ENCODE results near the gene OCRL.

The OCRL gene

GRCh38 chrX:129540068-129540653, at the start of gene OCRL:
Gene OCRL, plus strand, starts transcription at chrX:129540259. Its CDS starts 181 bp downstream, at chrX:129540440.
- DNase-seq (ENCODE audit: low spot score): peak; percentile 48

DNA sequence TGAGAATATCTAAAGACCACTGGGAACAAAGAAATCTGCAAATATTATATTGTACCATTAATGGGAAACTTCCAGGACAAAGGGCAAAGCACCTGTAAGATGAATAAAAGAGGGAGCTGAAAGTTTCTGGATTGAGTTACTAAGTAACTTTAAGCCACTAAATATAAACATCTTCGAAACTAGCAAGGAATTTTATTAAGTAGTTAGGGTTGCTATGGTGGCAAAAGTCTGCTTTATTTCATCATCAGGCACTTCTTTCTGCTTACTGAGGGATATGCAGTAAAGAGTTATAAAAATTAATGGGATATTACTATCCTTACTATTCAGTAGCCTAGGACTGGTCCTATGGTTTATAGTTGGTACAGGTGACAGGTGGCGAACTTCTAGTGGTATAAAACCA, 49.7 kb upstream of the OCRL start:
- DNase-seq (ENCODE audit: low spot score): no peak

GRCh38 chrX:129493643-129494042, 46.4 kb upstream of the OCRL start:
- peak; percentile 15 for DNase-seq (ENCODE audit: low spot score)

DNA sequence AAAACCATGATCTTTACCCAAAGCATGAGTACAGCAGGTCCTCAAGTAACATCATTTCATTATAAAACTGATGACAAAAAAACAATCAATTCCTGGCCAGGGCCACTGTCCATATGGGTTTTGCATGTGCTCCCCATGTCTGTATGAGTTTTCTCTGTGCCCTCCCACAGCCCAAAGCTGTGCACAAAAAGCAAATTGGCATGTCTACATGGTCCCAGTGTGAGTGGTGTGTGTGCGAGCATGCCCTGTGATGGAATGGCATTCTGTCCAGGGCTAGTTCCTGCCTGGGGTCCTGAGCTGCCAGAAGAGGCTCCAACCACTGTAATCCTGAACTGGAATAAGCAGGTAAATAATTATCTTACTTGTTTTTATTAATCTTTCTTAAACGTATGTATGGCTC, 45.2 kb upstream of the OCRL start:
- no peak for DNase-seq (ENCODE audit: low spot score)

DNA sequence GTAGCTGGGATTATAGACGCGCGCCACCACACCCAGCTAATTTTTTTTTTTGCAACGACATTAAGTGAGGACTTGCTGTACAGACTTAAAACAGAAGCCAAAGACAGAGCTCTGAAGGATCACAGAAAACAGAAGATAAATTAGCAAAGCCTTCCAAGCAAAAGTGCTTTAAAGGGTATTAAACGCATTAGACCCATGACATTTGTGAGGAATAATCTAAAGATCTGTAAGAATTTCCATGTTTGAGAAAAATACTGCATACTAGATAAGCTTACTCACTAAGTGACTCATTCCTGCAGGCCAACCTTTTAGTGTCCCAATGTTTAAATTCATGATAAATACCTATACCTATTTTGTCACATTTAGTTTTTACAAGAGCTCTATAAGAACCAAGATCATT, 44.2 kb upstream of the OCRL start:
- no peak for DNase-seq (ENCODE audit: low spot score)

DNA sequence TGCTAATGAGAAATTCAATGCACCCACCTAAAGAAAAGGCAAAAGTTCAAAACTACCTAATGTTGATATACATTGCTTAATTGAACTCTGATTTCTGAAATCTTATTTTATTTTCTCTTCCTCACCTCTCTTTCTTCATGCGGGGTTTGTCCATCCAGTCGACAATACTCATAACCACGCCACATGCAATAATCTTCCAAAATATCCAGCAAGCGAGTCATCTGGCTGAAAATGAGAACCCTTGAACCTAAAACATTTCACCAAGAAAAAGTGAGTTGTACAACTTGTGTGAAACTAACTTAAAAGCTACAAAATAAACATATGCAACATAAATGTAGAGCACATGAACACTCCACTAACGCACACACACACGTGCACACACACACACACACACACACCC, 43.4 kb upstream of the OCRL start:
- no peak for DNase-seq (ENCODE audit: low spot score)

- no peak for DNase-seq (ENCODE audit: low spot score)
These were observed 42.8 kb upstream of the OCRL start for GRCh38 chrX:129497146-129497843.

GRCh38 chrX:129510331-129510730, 29.7 kb upstream of the OCRL start:
- no peak for DNase-seq (ENCODE audit: low spot score)

- no peak for DNase-seq (ENCODE audit: low spot score)
These were observed 28.4 kb upstream of the OCRL start for GRCh38 chrX:129511689-129512088.

DNA sequence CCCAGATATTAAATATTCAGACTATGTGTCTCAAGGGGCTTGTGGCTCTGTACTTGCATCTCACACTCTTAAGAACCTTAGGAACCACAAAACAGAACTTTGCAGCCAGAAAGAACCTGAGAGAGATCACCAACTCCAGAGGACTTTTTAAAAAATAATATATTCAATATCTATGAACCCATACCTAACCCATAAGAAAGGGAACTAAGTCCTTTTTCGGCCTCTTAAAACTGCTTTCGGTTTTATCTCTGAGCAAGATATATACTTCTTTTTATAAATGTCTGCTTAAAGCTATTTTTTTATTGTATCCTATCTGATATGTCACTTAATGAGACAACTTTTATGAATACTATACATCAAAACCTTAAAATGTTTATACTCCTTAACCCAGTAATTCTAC, 27.6 kb upstream of the OCRL start:
- no peak for DNase-seq (ENCODE audit: low spot score)

DNA sequence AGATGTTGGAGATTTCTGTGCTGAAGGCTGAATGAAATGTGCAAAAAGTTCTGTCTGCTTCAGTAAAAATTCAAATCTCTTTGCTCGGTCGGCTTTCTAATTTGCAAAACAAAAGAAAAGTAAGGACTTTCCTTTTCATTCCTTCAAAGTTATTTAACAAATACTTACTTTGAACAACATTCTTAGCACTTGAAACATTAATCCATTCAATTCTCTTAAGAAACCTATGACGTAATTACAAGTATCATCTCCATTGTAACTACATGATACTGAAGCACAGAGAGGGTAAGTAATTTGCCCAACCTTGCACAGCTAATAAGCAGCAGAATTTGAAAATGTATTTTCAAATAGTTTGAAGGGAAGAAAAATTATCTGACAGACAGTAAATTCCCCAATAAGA, 23.7 kb upstream of the OCRL start:
- DNase-seq (ENCODE audit: low spot score): no peak

- no peak for DNase-seq (ENCODE audit: low spot score)
These were observed 19.9 kb upstream of the OCRL start for GRCh38 chrX:129520151-129520550.

DNA sequence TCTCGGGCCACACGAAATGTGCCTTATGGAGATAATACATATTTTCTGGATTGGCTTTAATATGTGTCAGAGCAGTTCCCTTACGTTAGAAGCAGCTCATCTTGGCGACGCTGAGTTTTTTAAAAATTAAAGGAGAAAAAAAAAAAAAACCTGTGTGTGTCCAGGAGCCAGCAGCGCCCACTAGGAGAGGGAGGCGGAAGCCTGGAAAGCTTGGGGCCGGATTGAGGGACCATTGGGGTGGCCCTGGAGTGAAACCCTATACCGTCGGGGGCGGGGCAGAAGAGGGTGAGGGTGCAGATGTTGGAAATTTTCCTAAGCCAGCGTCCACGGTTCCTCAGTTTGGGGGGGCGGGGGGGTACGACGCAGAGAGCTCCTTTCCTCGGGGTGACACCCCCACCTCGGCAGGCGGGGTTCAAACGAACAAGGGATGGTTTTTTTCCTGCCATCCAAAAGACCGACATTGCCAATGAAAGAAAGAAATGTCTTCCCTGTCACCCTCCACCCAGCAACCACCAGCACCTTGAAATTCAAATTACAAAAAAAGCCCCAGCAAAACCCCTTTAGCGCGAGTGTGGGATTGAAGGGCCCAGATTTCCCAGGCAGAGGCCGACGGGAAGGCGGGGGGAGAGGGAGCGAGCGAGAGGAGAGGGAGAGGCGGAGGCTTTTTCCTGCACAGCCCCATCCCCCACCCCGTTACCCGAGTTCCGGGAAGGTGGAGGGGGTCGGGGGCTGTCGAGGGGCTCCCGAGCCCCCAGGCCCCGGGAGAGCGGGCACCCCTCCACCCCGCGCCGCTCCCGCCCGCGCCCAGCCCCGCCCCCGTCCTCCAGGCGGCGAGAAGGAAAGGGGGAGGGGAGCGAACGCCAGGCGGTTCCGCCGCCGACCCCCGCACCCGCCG, 17.6 kb upstream of the OCRL start:
- no peak for DNase-seq (ENCODE audit: low spot score)

- DNase-seq (ENCODE audit: low spot score): no peak
These were observed 16.8 kb upstream of the OCRL start, which contains the start of gene SMARCA1 for GRCh38 chrX:129523079-129523911. Gene SMARCA1, minus strand, starts transcription at chrX:129523490. Its CDS starts 120 bp downstream, at chrX:129523370.

- DNase-seq (ENCODE audit: low spot score): no peak
These were observed 15.7 kb upstream of the OCRL start for GRCh38 chrX:129524250-129524850.

DNA sequence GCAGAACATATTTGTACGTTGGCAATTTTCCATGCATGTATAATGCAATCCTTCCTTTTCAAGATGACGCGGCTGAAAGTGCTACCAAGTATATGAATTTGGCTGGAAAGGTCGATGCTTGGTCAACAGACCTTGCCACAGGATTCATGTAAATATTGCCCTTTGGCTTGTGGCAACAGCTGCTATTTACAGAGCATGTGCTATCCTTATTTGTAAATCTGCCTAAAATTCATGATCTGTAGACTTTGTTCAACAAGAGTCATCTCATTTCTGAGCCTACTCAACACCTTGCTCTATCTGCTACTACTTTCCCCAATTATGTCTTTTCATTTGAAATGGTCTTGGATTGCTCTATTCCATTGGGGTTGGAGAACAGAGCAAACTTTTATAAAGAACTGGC, 14.9 kb upstream of the OCRL start:
- no peak for DNase-seq (ENCODE audit: low spot score)

GRCh38 chrX:129525896-129526295, 14.2 kb upstream of the OCRL start:
- DNase-seq (ENCODE audit: low spot score): no peak

DNA sequence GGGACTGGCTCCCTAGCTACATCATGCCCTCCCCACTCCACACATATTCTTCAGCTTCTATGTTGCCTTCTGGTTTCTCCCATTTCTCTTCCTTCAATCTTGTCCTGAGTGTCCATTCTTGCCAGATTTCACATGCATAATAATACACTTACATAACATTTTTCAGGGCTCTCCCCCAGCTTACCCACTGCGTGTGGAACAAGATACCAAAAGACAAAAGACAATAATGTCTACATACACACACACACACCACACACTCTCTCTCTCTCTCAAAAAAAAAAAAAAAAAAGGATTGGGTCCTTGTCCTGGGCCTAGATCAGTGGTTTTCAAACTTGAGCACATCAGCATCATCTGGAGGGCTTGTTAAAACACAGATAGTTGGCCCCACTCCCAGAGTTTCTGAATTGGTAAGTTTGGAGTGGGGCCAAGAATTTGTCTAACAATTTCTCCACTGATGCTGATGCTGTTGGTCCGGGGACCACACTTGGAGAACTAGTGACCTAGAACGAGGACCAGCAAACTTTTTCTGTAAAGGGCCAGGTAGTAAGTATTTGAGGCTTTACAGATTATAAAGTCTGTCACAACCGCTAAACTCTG, 10.3 kb upstream of the OCRL start:
- no peak for DNase-seq (ENCODE audit: low spot score)

DNA sequence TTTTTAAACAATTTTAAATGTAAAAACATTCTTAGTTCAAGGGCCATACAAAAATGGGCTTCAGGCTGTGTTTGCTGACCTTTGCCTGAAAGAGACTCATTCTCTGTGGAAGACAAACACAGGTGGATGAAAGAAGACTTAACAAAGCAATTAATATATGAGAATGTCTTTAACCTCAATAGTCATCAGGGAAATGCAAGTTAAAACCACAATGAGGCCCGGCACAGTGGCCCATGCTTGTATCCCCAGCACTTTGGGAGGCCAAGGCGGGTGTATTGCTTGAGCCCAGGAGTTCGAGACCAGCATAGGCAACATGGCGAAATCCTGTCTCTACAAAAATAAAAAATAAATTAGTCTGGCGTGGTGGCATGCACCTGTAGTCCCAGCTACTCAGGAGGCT, 9.6 kb upstream of the OCRL start:
- DNase-seq (ENCODE audit: low spot score): no peak

- DNase-seq (ENCODE audit: low spot score): no peak
These were observed 8.9 kb upstream of the OCRL start for GRCh38 chrX:129531132-129531531.
